ENCODE data around the gene RIMS4.

The RIMS4 gene

GRCh38 chr20:44736170-44737021, 74.0 kb downstream of the RIMS4 start:
- DNase-seq = no peak

- DNase-seq = no peak
Observed at GRCh38 chr20:44735816-44736169, 74.6 kb downstream of the RIMS4 start.

- no peak for DNase-seq
Observed at GRCh38 chr20:44734938-44735337, 75.4 kb downstream of the RIMS4 start.

- DNase-seq = no peak
Observed at GRCh38 chr20:44733341-44734069, 76.8 kb downstream of the RIMS4 start.

GRCh38 chr20:44732327-44732726, 78.0 kb downstream of the RIMS4 start:
- DNase-seq = no peak

GRCh38 chr20:44731657-44732056, 78.7 kb downstream of the RIMS4 start:
- DNase-seq = no peak

GRCh38 chr20:44730441-44730840, 79.9 kb downstream of the RIMS4 start:
- no peak for DNase-seq

GRCh38 chr20:44728801-44729443, 81.4 kb downstream of the RIMS4 start:
- no peak for DNase-seq

GRCh38 chr20:44727651-44728050, 82.7 kb downstream of the RIMS4 start:
- DNase-seq = no peak

GRCh38 chr20:44727039-44727438, 83.3 kb downstream of the RIMS4 start:
- no peak for DNase-seq

- DNase-seq = no peak
Observed at GRCh38 chr20:44725837-44726236, 84.5 kb downstream of the RIMS4 start.

GRCh38 chr20:44724423-44725091, 85.8 kb downstream of the RIMS4 start:
- DNase-seq = no peak

GRCh38 chr20:44723798-44724362, 86.5 kb downstream of the RIMS4 start:
- no peak for DNase-seq

- DNase-seq = no peak
Observed at GRCh38 chr20:44723391-44723790, 87.0 kb downstream of the RIMS4 start.

- DNase-seq = no peak
Observed at GRCh38 chr20:44722990-44723389, 87.4 kb downstream of the RIMS4 start.

- no peak for DNase-seq
Observed at GRCh38 chr20:44721785-44722054, 88.6 kb downstream of the RIMS4 start.

GRCh38 chr20:44720997-44721784, 89.2 kb downstream of the RIMS4 start:
- DNase-seq = no peak

- no peak for DNase-seq
Observed at GRCh38 chr20:44720621-44720996, 89.7 kb downstream of the RIMS4 start.

- DNase-seq = no peak
Observed at GRCh38 chr20:44719841-44720240, 90.5 kb downstream of the RIMS4 start.

- no peak for DNase-seq
Observed at GRCh38 chr20:44717986-44718385, 92.4 kb downstream of the RIMS4 start.

GRCh38 chr20:44716309-44717106, 93.8 kb downstream of the RIMS4 start:
- no peak for DNase-seq
